GM12801 (cell line): ENCODE results near the gene PSMG4.

Experiments used
- CTCF ChIP-seq: IDR thresholded peaks from one replicate; pipeline ENCODE4 v1.5.1; 2011; ENCODE audit warnings: control low read depth; ENCODE audit not compliant: insufficient read length; ENCODE audit errors: extremely low read depth

The PSMG4 gene

GRCh38 chr6:3288711-3289663, 30.2 kb downstream of the PSMG4 start:
- TF ChIP-seq CTCF = no peak

GRCh38 chr6:3289664-3290055, 30.9 kb downstream of the PSMG4 start:
- TF ChIP-seq CTCF = no peak

GRCh38 chr6:3290149-3290930, 31.6 kb downstream of the PSMG4 start:
- no peak for TF ChIP-seq CTCF

GRCh38 chr6:3290931-3291211, 32.1 kb downstream of the PSMG4 start:
- no peak for TF ChIP-seq CTCF

GRCh38 chr6:3291346-3291745, 32.6 kb downstream of the PSMG4 start:
- TF ChIP-seq CTCF = no peak

- no peak for TF ChIP-seq CTCF
These were observed 33.2 kb downstream of the PSMG4 start for GRCh38 chr6:3291987-3292386.

- TF ChIP-seq CTCF = no peak
These were observed 33.9 kb downstream of the PSMG4 start for GRCh38 chr6:3292431-3293197.
